Activated CD4-positive, alpha-beta T cell treated with anti-CD3 and anti-CD28 coated beads for 24 hours (primary cell): Measurements from ENCODE around the gene SCAMP5.

Source experiments
- DNase-seq, 2 donors: peaks; one replicate each; pipeline ENCODE4 v3.0.0-alpha.2; 2020; ENCODE audit warnings: low read depth in 2 of 2

The SCAMP5 gene

GRCh38 chr15:75048394-75048793, 53.0 kb downstream of the SCAMP5 start:
- DNase-seq, result no peak

- no peak for DNase-seq
Observed at GRCh38 chr15:75049392-75049791, 54.0 kb downstream of the SCAMP5 start.

DNA sequence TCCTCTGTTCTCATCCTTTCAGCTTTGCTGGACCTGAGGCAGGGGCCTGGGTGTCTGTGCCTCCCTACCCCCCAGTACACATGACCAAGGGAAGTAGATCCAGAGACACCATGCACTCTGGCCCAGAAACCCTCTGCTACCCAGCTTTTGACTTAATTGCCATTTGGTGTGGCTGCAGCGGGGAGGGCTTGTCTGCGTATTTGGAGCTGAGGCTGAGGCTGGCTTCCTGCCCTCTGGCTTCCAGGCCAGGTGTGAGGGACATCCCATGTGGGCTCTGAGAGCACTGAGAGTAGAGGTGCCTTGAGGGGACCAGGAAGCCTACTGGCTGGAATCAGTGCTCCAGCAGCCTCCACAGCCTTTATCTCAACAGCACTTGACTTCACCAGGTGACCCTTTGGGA, 54.9 kb downstream of the SCAMP5 start:
- no peak for DNase-seq

DNA sequence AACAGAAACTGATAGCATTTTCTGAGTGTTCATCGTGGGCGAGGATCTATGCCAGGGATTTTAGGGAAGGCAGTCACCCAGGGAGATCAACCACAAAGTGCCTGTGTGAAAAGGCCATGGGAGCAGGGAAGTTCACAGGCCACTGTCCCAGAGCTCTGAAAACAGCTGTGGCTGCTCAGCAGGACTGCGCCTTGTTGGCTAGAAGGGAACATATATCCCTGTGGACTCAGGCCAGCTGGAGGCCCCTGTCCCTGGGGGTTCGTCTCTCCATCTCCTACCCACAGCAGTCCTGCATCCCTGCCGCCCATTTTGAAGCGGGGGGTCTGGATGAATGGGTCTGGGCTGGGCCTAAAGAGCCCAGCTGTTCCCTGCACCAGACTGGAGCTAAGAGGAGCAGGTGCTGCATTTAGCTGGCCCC, 55.8 kb downstream of the SCAMP5 start:
- DNase-seq, result no peak

- no peak for DNase-seq
Observed at GRCh38 chr15:75051711-75052110, 56.3 kb downstream of the SCAMP5 start.

DNA sequence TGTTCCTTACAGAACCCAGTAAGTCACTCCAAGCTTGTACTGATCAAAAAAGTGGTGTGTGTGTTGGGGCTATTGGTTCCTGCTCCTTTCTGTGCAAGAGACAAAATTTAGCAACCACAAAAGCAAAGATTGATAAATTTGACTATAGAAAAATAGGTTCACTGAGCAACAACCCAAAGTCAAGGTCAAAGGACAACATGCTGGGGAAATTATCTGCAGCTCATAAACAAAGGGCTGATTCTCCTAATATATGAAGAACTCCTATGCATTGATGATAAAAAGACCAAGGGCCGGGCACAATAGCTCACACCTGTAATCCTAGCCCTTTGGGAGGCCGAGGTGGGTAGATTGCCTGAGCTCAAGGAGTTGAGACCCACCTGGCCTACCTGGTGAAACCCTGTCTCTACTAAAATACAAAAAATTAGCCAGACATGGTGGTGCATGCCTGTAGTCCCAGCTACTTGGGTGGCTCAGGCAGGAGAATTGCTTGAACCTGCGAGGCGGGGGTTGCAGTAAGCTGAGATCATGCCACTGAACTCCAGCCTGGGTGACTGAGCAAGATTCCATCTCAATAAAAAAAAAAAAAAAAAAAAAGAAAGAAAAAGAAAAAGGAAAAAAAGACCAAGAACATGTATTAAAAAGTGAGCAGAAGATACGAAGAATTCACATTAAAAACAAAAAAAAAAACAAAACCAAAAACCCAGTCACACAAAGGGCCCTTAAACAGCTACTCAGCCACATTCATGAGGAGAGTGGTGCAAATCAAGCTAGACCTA, 57.8 kb downstream of the SCAMP5 start:
- no peak for DNase-seq

- no peak for DNase-seq
Observed at GRCh38 chr15:75053748-75054125, 58.4 kb downstream of the SCAMP5 start.

GRCh38 chr15:75054172-75054897, 59.0 kb downstream of the SCAMP5 start:
- DNase-seq, result no peak

DNA sequence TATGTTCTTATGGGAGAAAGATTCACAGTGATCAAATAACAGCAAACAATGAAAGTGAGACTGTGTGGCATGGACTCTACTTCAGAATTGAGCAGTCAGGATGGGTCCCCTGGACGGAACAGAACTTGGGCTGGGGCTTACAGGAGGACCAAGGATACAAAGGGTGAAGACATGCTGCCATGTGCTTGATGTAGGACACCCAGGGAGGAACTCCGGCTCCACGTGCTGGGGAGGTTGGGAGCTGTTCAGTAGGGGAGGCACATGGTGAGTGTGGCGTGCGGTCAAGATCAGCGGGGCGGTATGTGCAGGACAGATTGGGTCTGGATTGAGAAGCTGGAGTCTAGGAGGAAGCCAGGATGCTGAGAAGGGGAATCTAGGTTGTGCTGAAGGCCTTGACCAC, 60.7 kb downstream of the SCAMP5 start:
- no peak for DNase-seq

GRCh38 chr15:75058127-75058905, 63.0 kb downstream of the SCAMP5 start:
- no peak for DNase-seq

GRCh38 chr15:75059607-75060006, 64.2 kb downstream of the SCAMP5 start:
- no peak for DNase-seq

DNA sequence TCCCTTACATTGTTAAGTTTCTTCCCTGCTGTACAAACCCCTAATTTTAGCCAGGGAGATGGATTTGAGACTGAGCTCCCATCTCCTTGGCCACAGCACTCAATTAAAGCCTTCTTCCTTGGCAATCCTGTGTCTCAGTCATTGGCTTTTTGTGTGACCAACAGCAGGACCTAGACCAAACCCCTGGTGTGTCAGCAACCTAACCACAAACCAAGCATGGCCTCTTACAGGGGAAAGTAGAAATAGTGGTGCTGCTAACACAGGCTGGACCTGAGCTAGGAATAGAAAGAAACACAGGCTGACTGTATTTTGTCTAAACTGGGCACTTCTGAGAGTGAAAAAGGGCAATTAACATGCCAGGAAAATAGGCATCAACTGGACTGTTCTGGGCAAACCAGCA, 65.9 kb downstream of the SCAMP5 start:
- DNase-seq, result no peak

DNA sequence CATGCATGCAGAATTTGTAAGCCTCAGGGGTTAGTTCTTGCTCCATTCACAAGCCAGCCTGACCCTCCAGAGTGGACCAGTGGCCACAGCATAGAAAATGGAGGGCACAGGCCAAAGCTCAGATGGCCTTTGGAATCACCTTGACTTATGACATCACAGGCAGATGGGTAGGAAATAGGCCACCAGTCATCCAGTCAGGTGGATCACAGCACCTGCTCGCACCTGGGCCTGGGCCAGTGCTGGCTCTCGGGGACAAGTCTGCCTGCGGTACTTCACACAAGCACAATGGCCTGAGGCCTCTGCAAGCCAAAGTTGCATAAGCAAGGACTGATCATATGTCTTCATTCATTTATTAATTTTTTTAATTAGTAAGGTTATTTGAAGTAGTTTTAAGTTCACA, 67.3 kb downstream of the SCAMP5 start:
- DNase-seq, result no peak

- DNase-seq, result no peak
Observed at GRCh38 chr15:75063338-75063737, 68.0 kb downstream of the SCAMP5 start.

DNA sequence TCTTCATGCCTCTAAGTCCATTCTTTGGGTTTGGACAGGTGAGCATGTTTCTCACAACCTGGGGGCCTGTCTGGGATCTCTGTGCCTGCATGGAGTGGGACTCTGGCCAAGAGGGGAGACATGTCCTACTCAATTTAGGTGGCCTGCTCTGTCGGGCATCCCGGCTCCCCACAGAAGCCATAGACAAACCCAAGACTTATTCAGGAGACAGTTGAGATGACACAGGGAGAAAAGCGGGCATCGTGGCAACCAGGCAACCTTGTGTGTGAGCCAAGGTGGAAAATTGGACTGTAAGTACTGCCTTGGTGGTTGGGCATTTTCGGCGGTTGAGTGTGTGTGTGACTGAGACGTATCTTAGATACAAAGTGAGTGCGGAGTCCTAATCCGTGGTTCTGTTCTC, 68.5 kb downstream of the SCAMP5 start:
- no peak for DNase-seq

- DNase-seq, result no peak
Observed at GRCh38 chr15:75064846-75065245, 69.5 kb downstream of the SCAMP5 start.

DNA sequence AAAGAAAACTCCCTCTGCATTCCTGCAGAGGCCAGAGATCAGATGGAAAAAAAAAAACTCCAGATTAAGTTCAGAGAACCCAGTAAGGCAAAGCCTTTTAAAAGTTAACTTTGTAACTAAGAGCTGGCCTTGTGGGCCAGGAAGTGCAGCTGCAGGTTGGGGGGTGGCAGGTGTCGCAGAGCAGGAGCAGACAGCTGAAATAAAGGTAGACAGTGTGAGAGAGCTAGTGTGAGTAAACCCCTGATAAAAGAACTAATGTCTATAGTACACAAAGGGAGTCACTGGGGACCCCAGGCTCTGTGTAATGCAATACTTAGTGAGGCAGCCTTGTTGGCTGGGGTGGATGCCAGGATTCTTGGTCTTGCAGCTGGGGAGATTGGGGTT, 70.1 kb downstream of the SCAMP5 start:
- DNase-seq, result no peak

GRCh38 chr15:75065851-75066509, 70.6 kb downstream of the SCAMP5 start:
- no peak for DNase-seq

- DNase-seq, result peak in 1 of 2 donors; percentile 9
Observed at GRCh38 chr15:75067123-75067830, 71.9 kb downstream of the SCAMP5 start.

DNA sequence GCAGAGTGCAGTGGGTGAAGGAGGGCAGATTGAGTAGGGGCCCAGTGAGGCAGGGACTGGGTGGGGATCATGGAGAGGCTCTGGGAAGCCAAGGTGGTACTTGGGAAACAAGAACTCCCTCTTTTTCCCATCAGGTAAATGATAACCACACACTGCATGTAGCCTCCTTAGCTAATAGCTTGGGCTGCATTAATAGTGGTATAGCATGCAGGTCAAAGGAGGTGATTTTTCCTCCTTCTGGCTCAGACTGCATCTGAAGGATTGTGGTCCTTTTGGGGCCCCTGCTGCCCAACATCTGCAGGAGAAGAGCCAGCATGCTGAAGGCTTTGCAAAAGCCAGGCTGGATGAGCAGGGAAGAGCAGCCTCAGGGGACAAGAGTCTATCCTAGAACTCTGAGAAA, 73.4 kb downstream of the SCAMP5 start:
- no peak for DNase-seq

- DNase-seq, result no peak
Observed at GRCh38 chr15:75069301-75069925, 74.0 kb downstream of the SCAMP5 start.
